Trophoblast cell (in vitro differentiated cells and primary cell): ENCODE data around the gene ECHDC3.

ENCODE experiments used
- DNase-seq, 2 donors: peaks; one replicate each; pipeline ENCODE4 v3.0.0-alpha.2; 2016
- H2AFZ ChIP-seq: 2 replicates; pipeline ENCODE4 v1.6.1; 2013; ENCODE audit warnings: low read length, moderate library complexity, mild to moderate bottlenecking; ENCODE audit not compliant: insufficient read depth, poor library complexity
- H2AK5ac ChIP-seq: 2 replicates; pipeline ENCODE4 v1.6.1; 2013; ENCODE audit warnings: mild to moderate bottlenecking, low read length
- H2BK120ac ChIP-seq: 2 replicates; pipeline ENCODE4 v1.6.1; 2013; ENCODE audit warnings: low read length, mild to moderate bottlenecking, moderate library complexity; ENCODE audit not compliant: insufficient read depth, poor library complexity
- H2BK12ac ChIP-seq: 2 replicates; pipeline ENCODE4 v1.6.1; 2013; ENCODE audit warnings: mild to moderate bottlenecking, low read length, moderate library complexity
- H2BK5ac ChIP-seq: 2 replicates; pipeline ENCODE4 v1.6.1; 2013; ENCODE audit warnings: low read length, low read depth, moderate library complexity, mild to moderate bottlenecking; ENCODE audit not compliant: poor library complexity
- H3K14ac ChIP-seq: 2 replicates; pipeline ENCODE4 v1.6.1; 2013; ENCODE audit warnings: mild to moderate bottlenecking, low read length
- H3K18ac ChIP-seq: 2 replicates; pipeline ENCODE4 v1.6.1; 2013; ENCODE audit warnings: mild to moderate bottlenecking, low read length
- H3K23ac ChIP-seq: 2 replicates; pipeline ENCODE4 v1.6.1; 2013; ENCODE audit warnings: low read length
- H3K27ac ChIP-seq: 2 replicates; pipeline ENCODE4 v1.5.1; 2013; ENCODE audit warnings: low read depth, mild to moderate bottlenecking, inconsistent platforms, low read length, moderate library complexity
- H3K27me3 ChIP-seq: 2 replicates; pipeline ENCODE4 v1.6.1; 2013; ENCODE audit warnings: inconsistent platforms, mild to moderate bottlenecking, low read length, moderate library complexity; ENCODE audit not compliant: insufficient read depth
- H3K36me3 ChIP-seq, 2 experiments: 1 replicate in 1 of 2; 2 replicates in 1 of 2; pipeline ENCODE4 v1.6.1; 2013; ENCODE audit warnings: low read length in 2 of 2, mild to moderate bottlenecking in 2 of 2, moderate library complexity in 1 of 2; ENCODE audit not compliant: insufficient read depth in 2 of 2, control insufficient read depth in 1 of 2
- H3K4ac ChIP-seq: 2 replicates; pipeline ENCODE4 v1.6.1; 2013; ENCODE audit warnings: low read depth, mild to moderate bottlenecking, low read length, moderate library complexity
- H3K4me1 ChIP-seq, 2 experiments: 1 replicate in 1 of 2; 2 replicates in 1 of 2; pipeline ENCODE4 v1.6.1; 2013; ENCODE audit warnings: low read length in 2 of 2, mild to moderate bottlenecking in 2 of 2, moderate library complexity in 1 of 2; ENCODE audit not compliant: insufficient read depth in 2 of 2, control insufficient read depth in 1 of 2
- H3K4me2 ChIP-seq: 2 replicates; pipeline ENCODE4 v1.6.1; 2013; ENCODE audit warnings: inconsistent platforms, mild to moderate bottlenecking, low read length, moderate library complexity
- H3K4me3 ChIP-seq: 2 replicates; pipeline ENCODE4 v1.5.1; 2013; ENCODE audit warnings: mild to moderate bottlenecking, low read depth, low read length, inconsistent platforms
- H3K79me1 ChIP-seq: one replicate; pipeline ENCODE4 v1.6.1; 2013; ENCODE audit warnings: low read length
- H3K79me2 ChIP-seq: 2 replicates; pipeline ENCODE4 v1.6.1; 2013; ENCODE audit warnings: low read length, mild to moderate bottlenecking; ENCODE audit not compliant: control insufficient read depth, insufficient read depth, poor library complexity
- H3K9ac ChIP-seq: 2 replicates; pipeline ENCODE4 v1.6.1; 2013; ENCODE audit warnings: mild to moderate bottlenecking, low read length
- H3K9me3 ChIP-seq: 2 replicates; pipeline ENCODE4 v1.6.1; 2013; ENCODE audit warnings: low read depth, mild to moderate bottlenecking, control low read depth, inconsistent platforms, low read length; ENCODE audit not compliant: insufficient read depth
- H4K12ac ChIP-seq: 2 replicates; pipeline ENCODE4 v1.6.1; 2013; ENCODE audit warnings: low read depth, mild to moderate bottlenecking, low read length, moderate library complexity
- H4K8ac ChIP-seq: 2 replicates; pipeline ENCODE4 v1.6.1; 2013; ENCODE audit warnings: low read depth, mild to moderate bottlenecking, low read length, moderate library complexity
- H4K91ac ChIP-seq: one replicate; pipeline ENCODE4 v1.6.1; 2013; ENCODE audit warnings: low read depth, mild to moderate bottlenecking, low read length, moderate library complexity
- WGBS: extraction: QIAGEN DNeasy Blood & Tissue Kit; methylation state at CpG from one replicate; pipeline ENCODE4 v1.1.7; 2013; ENCODE audit warnings: missing lambda C conversion rate; ENCODE audit not compliant: insufficient read length, insufficient coverage; ENCODE audit errors: extremely low coverage; 5-methylcytosine and 5-hydroxymethylcytosine counted together

The ECHDC3 gene

DNA sequence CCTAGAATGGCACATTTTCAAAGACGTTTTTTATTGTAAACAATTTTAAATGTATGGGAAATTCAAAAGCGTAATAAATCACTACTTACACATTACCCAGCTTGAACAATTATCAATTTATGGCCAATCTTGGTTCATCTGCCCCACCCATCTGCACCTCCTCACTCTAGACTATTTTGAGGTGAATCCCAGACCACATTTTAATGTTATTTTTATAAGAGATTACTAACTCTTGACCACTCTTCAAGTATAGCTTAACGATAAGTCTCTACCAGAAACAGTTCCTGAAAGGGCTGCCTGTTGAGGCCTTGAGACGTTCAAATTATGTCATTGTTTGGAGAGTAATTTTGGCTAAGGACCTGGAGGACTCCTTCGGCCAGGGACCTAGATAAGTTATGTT is 33.2 kb downstream of the ECHDC3 start:
- no peak overlapping the region for H3K4ac ChIP-seq
- WGBS, result no CpG with 5 or more reads among the region's 5 CpGs
- no peaks in the 10 kb centered on the region for H3K4me1 ChIP-seq
- no peak overlapping the region for H2BK12ac ChIP-seq
- DNase-seq, result no peak
- H3K27ac ChIP-seq, result no peak overlapping the region
- H3K79me2 ChIP-seq, result no peaks in the 10 kb centered on the region
- H3K27me3 ChIP-seq, result no peaks in the 10 kb centered on the region
- no peaks in the 10 kb centered on the region for H3K9me3 ChIP-seq
- H3K4me3 ChIP-seq, result no peak overlapping the region
- no peak overlapping the region for H2BK120ac ChIP-seq
- no peak overlapping the region for H2AFZ ChIP-seq
- no peak overlapping the region for H3K4me2 ChIP-seq
- no peaks in the 10 kb centered on the region for H3K36me3 ChIP-seq
- H3K23ac ChIP-seq, result no peak overlapping the region
- H2BK5ac ChIP-seq, result no peak overlapping the region
- no peak overlapping the region for H2AK5ac ChIP-seq
- H3K79me1 ChIP-seq, result no peaks in the 10 kb centered on the region
- no peak overlapping the region for H4K12ac ChIP-seq
- H4K8ac ChIP-seq, result no peak overlapping the region
- H3K18ac ChIP-seq, result no peak overlapping the region
- H3K14ac ChIP-seq, result no peak overlapping the region
- H3K9ac ChIP-seq, result no peak overlapping the region
- H4K91ac ChIP-seq, result no peak overlapping the region

DNA sequence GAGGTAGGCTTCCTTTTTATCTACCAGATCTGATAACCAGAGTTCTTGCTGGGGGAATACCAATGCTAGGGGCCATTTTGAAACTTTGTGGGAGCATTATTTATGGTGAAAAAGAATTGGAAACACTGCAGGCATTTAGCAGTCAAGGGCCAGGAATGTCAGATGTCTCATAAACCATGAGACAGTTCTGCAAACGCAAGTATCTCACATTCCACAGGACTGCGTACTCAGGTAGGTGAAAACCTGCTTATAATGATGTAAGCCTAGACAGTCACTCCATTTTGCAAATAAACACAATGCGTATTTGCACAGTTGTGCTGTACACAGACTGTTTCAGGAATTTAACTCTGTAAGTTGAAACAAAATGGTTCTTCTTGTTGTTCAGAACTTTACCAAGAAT is 33.9 kb downstream of the ECHDC3 start:
- H4K12ac ChIP-seq, result no peak overlapping the region
- no peak overlapping the region for H2BK12ac ChIP-seq
- no peaks in the 10 kb centered on the region for H3K27me3 ChIP-seq
- no peak overlapping the region for H3K23ac ChIP-seq
- H3K9ac ChIP-seq, result no peak overlapping the region
- no peak overlapping the region for H2AFZ ChIP-seq
- WGBS, result no CpG with 5 or more reads among the region's 3 CpGs
- H2AK5ac ChIP-seq, result no peak overlapping the region
- no peak overlapping the region for H4K91ac ChIP-seq
- H3K79me1 ChIP-seq, result no peaks in the 10 kb centered on the region
- H3K4me2 ChIP-seq, result no peak overlapping the region
- H3K14ac ChIP-seq, result no peak overlapping the region
- peaks cover 1% of the 10 kb centered on the region for H3K9me3 ChIP-seq
- peak; percentile 67 to 90 for DNase-seq
- no peaks in the 10 kb centered on the region for H3K79me2 ChIP-seq
- no peaks in the 10 kb centered on the region for H3K4me1 ChIP-seq
- no peak overlapping the region for H3K27ac ChIP-seq
- no peak overlapping the region for H2BK120ac ChIP-seq
- H4K8ac ChIP-seq, result no peak overlapping the region
- H3K4ac ChIP-seq, result no peak overlapping the region
- no peak overlapping the region for H3K18ac ChIP-seq
- H3K4me3 ChIP-seq, result no peak overlapping the region
- no peaks in the 10 kb centered on the region for H3K36me3 ChIP-seq
- no peak overlapping the region for H2BK5ac ChIP-seq

DNA sequence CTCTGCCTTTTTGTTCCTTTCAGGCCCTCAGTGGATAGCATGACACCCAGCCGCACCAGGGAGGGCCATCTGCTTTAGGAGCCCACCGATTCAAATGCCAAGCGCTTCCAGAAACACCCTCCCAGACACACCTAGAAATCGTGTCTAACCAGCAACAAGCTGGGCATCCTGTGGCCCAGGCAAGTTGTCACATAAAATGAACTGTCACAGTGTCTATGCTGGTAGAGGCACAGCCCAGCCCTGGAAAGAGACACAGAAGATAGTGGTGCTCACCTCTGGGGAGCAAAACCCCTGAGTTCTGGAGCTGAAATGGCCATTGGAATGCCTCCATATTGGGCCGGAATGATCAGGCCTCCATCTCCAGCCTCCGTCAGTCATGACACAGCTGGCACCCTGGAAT is 38.9 kb downstream of the ECHDC3 start:
- H3K4me2 ChIP-seq, result no peak overlapping the region
- H4K91ac ChIP-seq, result no peak overlapping the region
- H2BK5ac ChIP-seq, result no peak overlapping the region
- no peak overlapping the region for H3K9ac ChIP-seq
- H2AK5ac ChIP-seq, result no peak overlapping the region
- H3K27me3 ChIP-seq, result no peaks in the 10 kb centered on the region
- no peak overlapping the region for H2BK12ac ChIP-seq
- H4K12ac ChIP-seq, result no peak overlapping the region
- no peaks in the 10 kb centered on the region for H3K4me1 ChIP-seq
- H4K8ac ChIP-seq, result no peak overlapping the region
- no peak overlapping the region for H3K23ac ChIP-seq
- H3K27ac ChIP-seq, result no peak overlapping the region
- no peaks in the 10 kb centered on the region for H3K79me2 ChIP-seq
- DNase-seq, result no peak
- H2AFZ ChIP-seq, result no peak overlapping the region
- no peak overlapping the region for H3K14ac ChIP-seq
- H3K79me1 ChIP-seq, result no peaks in the 10 kb centered on the region
- H2BK120ac ChIP-seq, result no peak overlapping the region
- no peaks in the 10 kb centered on the region for H3K36me3 ChIP-seq
- H3K4ac ChIP-seq, result no peak overlapping the region
- peaks cover 3% of the 10 kb centered on the region for H3K9me3 ChIP-seq
- H3K18ac ChIP-seq, result no peak overlapping the region
- no CpG with 5 or more reads among the region's 6 CpGs for WGBS
- H3K4me3 ChIP-seq, result no peak overlapping the region

DNA sequence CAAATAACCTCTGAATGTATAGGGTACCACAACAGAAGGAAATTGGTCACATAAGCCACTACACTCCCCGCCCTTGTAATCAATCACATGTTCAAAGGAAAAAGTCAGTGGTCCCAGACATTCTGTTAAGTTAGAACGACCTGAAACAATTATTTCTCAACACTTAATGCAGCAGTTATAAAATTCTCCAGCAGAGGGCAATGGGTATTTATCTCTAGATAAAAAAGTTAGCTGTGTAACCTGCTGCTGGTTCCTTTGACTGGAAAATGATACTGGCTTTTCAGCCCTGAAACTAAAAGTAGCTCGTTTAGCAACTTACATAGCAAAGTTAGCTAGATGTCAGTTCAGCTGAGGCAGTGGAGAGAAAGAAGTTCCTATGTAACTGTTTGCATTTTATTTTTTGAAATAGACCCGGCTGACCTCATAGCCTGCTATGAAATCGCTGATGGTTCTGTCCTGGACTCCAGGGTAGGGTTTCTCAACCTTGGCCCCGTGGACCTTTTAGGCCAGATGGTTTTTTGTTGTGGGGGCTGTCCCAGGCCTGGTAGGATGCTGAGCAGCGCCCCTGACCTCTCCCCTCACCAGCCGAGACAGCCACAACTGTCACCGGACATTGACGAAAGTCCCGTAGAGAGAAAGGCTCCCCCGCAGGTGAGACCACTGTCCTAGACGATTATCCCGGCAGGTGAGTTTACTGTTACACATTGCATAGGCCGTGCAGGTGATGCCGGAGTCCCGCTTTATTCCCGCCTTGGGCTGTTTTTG is 40.8 kb downstream of the ECHDC3 start:
- H3K23ac ChIP-seq, result no peak overlapping the region
- H3K9ac ChIP-seq, result no peak overlapping the region
- H3K14ac ChIP-seq, result no peak overlapping the region
- no peaks in the 10 kb centered on the region for H3K79me2 ChIP-seq
- H3K18ac ChIP-seq, result no peak overlapping the region
- no peaks in the 10 kb centered on the region for H3K4me1 ChIP-seq
- WGBS, result no CpG with 5 or more reads among the region's 18 CpGs
- H2BK5ac ChIP-seq, result no peak overlapping the region
- no peak overlapping the region for H4K12ac ChIP-seq
- no peak overlapping the region for H3K4me2 ChIP-seq
- H4K8ac ChIP-seq, result no peak overlapping the region
- no peak overlapping the region for H2AK5ac ChIP-seq
- no peak overlapping the region for H3K4ac ChIP-seq
- H3K79me1 ChIP-seq, result no peaks in the 10 kb centered on the region
- no peak overlapping the region for H3K4me3 ChIP-seq
- peak; percentile 24 to 95 for DNase-seq
- no peaks in the 10 kb centered on the region for H3K27me3 ChIP-seq
- no peak overlapping the region for H2BK12ac ChIP-seq
- H3K27ac ChIP-seq, result no peak overlapping the region
- no peaks in the 10 kb centered on the region for H3K36me3 ChIP-seq
- no peak overlapping the region for H2BK120ac ChIP-seq
- no peak overlapping the region for H4K91ac ChIP-seq
- H2AFZ ChIP-seq, result no peak overlapping the region
- H3K9me3 ChIP-seq, result peaks cover 3% of the 10 kb centered on the region
